Mucosa of rectum (tissue), 2 donors: ENCODE results near the gene GSTA4.

Experiments
- H3K27ac ChIP-seq, 2 donors: one replicate each; pipeline ENCODE4 v1.7.0; 2013; ENCODE audit warnings: inconsistent platforms in 2 of 2, low read depth in 2 of 2, low read length in 2 of 2
- H3K27me3 ChIP-seq, 2 donors: one replicate each; pipeline ENCODE4 v1.7.0; 2013; ENCODE audit warnings: low read length in 2 of 2; ENCODE audit not compliant: control insufficient read depth in 2 of 2, insufficient read depth in 2 of 2
- H3K36me3 ChIP-seq, 2 donors: one replicate each; pipeline ENCODE4 v1.7.0; 2013; ENCODE audit warnings: low read length in 2 of 2; ENCODE audit not compliant: control insufficient read depth in 2 of 2, insufficient read depth in 2 of 2
- H3K4me1 ChIP-seq, 2 donors: one replicate each; pipeline ENCODE4 v1.7.0; 2013; ENCODE audit warnings: low read length in 2 of 2, mild to moderate bottlenecking in 1 of 2; ENCODE audit not compliant: control insufficient read depth in 2 of 2, insufficient read depth in 2 of 2
- H3K4me3 ChIP-seq, 2 donors: one replicate each; pipeline ENCODE4 v1.7.0; 2013; ENCODE audit warnings: low read length in 2 of 2
- H3K9ac ChIP-seq, 2 donors: one replicate each; pipeline ENCODE4 v1.7.0; 2013; ENCODE audit warnings: low read length in 2 of 2, low read depth in 1 of 2, mild to moderate bottlenecking in 1 of 2
- H3K9me3 ChIP-seq, 2 donors: one replicate each; pipeline ENCODE4 v1.7.0; 2013; ENCODE audit warnings: low read length in 2 of 2; ENCODE audit not compliant: control insufficient read depth in 2 of 2
- donor health status: healthy.
- donor health status: Normal muscosa, but diverticular disease.

Gene GSTA4

DNA sequence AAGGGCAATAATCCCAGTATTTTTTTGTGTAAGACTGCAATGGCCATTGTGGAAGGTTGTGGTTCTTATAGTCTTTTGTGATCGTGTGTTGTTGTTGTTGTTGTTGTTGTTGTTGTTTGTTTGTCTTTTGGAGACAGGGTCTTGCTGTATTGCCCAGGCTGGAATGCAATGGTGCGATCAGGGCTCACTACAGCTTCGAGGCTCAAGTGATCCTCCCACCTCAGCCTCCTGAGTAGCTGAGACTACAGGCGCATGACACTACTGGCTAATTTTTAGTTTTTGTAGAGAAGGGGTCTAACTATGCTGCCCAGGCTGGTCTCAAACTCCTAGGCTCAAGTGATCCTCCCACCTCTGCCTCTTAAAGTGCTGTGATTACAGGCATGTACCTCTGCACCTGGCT is 3.5 kb upstream of the GSTA4 start:
- no peak overlapping the region for H3K4me3 ChIP-seq
- H3K9ac ChIP-seq, result no peak overlapping the region
- H3K4me1 ChIP-seq, result peaks cover 7 to 9% of the 10 kb centered on the region in 2 donors
- no peak overlapping the region for H3K27ac ChIP-seq
- H3K27me3 ChIP-seq, result no peaks in the 10 kb centered on the region
- peaks cover under 1 to 3% of the 10 kb centered on the region in 2 donors for H3K36me3 ChIP-seq
- H3K9me3 ChIP-seq, result no peaks in the 10 kb centered on the region

DNA sequence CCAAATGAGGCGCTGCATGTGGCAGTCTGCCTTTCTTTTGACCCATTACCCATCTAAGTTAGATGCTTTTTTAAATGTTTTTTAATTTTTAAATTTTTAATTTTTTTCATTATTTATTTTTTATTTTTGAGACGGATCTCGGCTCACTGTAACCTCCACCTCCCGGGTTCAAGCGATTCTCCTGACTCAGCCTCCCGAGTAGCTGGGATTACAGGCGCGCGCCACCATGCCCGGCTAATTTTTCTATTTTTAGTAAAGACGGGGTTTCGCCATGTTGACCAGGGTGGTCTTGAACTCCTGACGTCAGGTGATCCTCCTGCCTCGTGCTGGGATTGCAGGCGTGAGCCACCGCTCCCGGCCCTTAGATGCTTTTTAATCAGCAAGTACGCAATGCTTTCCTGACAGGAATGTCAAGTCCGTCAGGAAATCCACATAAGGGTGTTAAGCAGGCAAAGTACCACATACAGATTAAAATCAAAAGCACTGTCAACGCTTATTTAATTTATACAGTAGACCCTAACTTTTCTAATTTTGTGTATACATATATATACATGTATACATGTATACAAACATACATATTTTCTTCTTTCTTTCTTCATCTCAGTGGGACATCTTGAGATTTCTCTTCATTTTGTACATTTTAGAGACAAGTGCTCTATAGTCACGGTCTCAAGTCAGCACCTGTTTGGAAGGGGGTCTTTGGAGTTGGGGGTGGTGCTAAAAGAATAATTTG is 995 bp upstream of the GSTA4 start:
- H3K4me3 ChIP-seq, result peak overlapping the region; percentile 28 to 59
- H3K27ac ChIP-seq, result peak overlapping the region; percentile 89 to 94
- no peak overlapping the region for H3K9ac ChIP-seq
- H3K4me1 ChIP-seq, result peaks cover 7 to 9% of the 10 kb centered on the region in 2 donors
- H3K27me3 ChIP-seq, result no peaks in the 10 kb centered on the region
- no peaks in the 10 kb centered on the region for H3K9me3 ChIP-seq
- H3K36me3 ChIP-seq, result no peaks in the 10 kb centered on the region

DNA sequence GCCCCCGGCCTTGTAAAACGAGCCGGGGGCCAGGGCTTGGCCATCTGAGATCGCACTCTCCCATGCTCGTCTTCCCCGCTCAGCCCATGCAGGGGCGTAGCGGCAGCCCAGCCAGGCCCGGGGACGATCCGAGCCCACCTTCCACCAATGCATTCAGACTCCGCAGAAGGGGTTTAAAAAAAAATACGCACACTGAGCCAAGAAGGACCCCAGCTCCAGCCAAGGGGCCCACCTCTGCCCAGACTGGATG is 320 bp downstream of the GSTA4 start:
- Histone ChIP-seq H3K27ac (peak overlapping the region; percentile 89 to 94), H3K27me3 (no peaks in the 10 kb centered on the region), H3K9me3 (no peaks in the 10 kb centered on the region), H3K9ac (peak overlapping the region; percentile 89 to 91), H3K4me1 (peaks cover 7 to 13% of the 10 kb centered on the region in 2 donors), H3K4me3 (peak overlapping the region; percentile 93), H3K36me3 (no peaks in the 10 kb centered on the region)

DNA sequence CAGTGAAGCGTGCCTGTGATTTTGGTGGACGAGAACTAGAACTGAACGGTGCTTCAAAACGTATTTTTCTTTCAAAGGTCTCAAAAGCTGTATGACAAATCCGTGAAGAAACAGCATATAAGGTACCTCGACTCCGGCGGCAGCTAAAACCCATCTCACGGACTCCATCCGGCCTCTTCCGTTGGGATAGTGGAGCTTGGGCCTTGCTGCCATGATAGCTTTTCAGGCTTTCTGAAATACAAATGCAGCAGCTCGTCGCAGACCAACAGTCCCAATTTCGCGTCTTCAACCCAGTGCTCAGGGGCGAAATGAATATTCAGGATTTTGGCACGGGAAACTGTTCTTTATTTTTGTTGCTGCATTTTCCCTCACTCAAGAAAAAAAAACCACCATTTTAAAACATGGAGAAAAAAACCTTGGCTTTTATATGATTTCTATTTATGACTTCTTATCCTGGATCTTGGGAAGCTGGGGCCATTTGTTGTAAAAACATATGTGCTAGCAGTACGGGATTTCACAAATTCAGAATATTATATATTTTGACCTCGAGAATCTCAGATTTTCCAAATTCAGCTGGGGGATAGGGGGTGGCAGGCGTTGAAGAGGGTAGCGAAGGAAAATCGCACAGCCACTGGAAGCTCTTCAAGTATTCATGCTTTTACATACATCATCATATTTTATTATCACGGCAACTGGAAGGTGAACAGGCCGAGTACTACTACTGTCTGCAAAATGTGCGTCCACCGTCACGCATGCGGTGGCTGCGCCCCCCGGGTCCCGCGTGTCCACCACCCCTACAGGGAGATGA is 849 bp downstream of the GSTA4 start:
- H3K9me3 ChIP-seq, result no peaks in the 10 kb centered on the region
- H3K4me1 ChIP-seq, result peaks cover 7 to 13% of the 10 kb centered on the region in 2 donors
- H3K27ac ChIP-seq, result peak overlapping the region; percentile 89 to 94
- peak overlapping the region; percentile 93 for H3K4me3 ChIP-seq
- H3K9ac ChIP-seq, result peak overlapping the region; percentile 89 to 91
- no peaks in the 10 kb centered on the region for H3K36me3 ChIP-seq
- H3K27me3 ChIP-seq, result no peaks in the 10 kb centered on the region

DNA sequence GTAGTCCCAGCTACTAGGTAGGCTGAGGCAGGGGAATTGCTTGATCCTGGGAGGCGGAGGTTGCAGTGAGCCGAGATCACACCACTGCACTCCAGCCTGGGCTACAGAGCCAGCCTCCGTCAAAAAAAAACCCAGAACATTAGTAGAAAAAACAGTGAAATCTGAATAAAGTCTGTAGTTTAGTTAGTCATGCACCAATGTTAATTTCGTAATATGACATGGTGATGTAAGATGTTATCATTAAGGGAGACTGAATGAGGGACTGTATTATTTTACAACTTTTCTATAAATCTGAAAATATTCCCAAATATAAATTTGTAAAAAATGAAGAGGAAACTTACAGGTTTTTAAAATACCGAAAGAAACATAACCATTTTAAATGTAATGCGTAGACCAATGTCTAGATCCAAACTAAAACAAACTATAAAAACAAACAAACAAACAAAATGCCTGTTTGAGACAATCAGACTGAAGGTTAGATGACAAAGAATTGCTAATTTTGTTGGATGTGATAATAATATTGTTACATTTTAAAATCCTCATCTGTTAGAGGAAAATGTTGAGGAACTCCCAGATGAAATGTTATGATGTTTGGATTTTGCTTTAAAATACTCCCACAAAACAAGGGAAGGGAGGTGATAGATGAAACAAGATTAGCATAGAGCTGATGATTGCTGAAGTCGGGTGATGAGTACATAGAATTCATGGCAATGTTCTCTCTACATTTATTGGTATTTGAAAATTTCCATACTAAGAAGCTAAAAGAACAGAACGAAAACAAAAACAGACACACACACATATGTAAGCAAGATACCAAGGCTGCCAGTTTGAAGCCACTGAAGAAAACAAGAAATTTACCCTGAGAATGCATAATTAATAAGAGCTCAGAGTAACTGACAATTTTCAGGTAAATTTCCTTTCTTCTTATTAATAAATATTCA is 1.8 kb downstream of the GSTA4 start:
- H3K9me3 ChIP-seq, result no peaks in the 10 kb centered on the region
- no peaks in the 10 kb centered on the region for H3K36me3 ChIP-seq
- H3K9ac ChIP-seq, result peak overlapping the region; percentile 36 to 91
- H3K27ac ChIP-seq, result peak overlapping the region; percentile 89 to 94
- no peaks in the 10 kb centered on the region for H3K27me3 ChIP-seq
- peak overlapping the region; percentile 93 for H3K4me3 ChIP-seq
- peaks cover 7 to 13% of the 10 kb centered on the region in 2 donors for H3K4me1 ChIP-seq

DNA sequence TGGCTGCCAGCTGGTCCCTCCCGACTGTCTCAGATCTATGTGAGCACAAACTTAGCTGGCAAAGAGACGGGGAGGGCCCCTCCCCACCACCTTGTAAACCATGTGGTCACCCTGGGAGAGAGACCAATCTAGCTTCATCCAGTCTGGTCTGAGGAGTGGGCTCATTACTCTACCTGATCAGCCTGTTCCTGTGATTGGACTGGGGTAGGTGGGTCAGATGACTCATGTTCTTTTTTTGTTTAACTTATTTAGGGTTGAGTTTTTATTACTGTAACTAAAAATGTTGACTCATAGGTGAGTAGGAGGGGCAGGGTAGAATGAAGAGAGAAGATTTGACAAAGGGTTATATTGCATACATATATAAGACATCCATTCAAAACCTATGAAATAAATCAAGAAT is 4.7 kb downstream of the GSTA4 start:
- no peak overlapping the region for H3K9ac ChIP-seq
- H3K4me1 ChIP-seq, result peaks cover 0 to 7% of the 10 kb centered on the region in 2 donors
- peak overlapping the region in 1 of 2 donors; percentile 29 for H3K27ac ChIP-seq
- no peaks in the 10 kb centered on the region for H3K9me3 ChIP-seq
- no peaks in the 10 kb centered on the region for H3K36me3 ChIP-seq
- H3K27me3 ChIP-seq, result no peaks in the 10 kb centered on the region
- H3K4me3 ChIP-seq, result no peak overlapping the region

DNA sequence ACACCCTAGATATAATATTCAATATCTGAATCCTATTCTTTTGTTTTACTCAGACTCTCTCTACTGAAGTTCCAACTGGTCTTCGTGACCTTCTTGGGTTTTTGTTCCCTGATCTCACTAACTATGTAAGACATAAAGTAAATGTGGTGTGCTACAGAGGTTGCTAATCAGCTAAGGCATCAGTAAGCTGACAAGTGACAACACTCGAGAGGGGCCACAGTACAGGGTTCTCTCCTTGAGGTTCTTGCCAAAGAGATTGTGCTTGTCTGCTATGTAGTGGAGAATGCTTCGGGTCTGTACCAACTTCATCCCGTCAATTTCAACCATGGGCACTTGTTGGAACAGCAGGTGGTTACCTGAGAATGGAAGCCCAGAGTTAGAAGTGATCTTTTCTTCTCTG is 9.9 kb downstream of the GSTA4 start:
- Histone ChIP-seq H3K9me3 (no peaks in the 10 kb centered on the region), H3K27me3 (no peaks in the 10 kb centered on the region), H3K36me3 (no peaks in the 10 kb centered on the region), H3K4me1 (no peaks in the 10 kb centered on the region), H3K9ac (no peak overlapping the region), H3K4me3 (no peak overlapping the region), H3K27ac (no peak overlapping the region)

DNA sequence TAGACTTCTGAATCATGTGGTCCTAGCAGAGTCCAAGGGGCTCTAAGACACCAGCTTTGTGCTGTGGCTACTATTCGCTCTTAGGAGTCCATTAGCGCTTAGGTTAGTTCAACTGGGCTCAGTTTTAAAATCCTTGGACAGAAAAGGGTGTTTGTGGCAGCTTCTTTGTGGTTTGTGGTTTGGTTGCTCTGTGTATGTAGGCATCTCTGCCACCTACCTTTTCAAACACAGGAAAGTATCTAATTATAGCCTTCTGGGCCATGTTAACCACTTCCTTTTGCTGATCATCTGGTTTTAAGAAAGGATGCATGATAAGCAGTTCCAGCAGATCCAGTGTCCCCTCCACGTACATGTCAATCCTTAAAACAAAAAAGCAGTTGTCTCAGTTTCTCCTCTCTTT is 10.8 kb downstream of the GSTA4 start:
- no peaks in the 10 kb centered on the region for H3K27me3 ChIP-seq
- no peak overlapping the region for H3K27ac ChIP-seq
- H3K9ac ChIP-seq, result no peak overlapping the region
- no peaks in the 10 kb centered on the region for H3K4me1 ChIP-seq
- H3K9me3 ChIP-seq, result no peaks in the 10 kb centered on the region
- H3K36me3 ChIP-seq, result no peaks in the 10 kb centered on the region
- H3K4me3 ChIP-seq, result no peak overlapping the region

DNA sequence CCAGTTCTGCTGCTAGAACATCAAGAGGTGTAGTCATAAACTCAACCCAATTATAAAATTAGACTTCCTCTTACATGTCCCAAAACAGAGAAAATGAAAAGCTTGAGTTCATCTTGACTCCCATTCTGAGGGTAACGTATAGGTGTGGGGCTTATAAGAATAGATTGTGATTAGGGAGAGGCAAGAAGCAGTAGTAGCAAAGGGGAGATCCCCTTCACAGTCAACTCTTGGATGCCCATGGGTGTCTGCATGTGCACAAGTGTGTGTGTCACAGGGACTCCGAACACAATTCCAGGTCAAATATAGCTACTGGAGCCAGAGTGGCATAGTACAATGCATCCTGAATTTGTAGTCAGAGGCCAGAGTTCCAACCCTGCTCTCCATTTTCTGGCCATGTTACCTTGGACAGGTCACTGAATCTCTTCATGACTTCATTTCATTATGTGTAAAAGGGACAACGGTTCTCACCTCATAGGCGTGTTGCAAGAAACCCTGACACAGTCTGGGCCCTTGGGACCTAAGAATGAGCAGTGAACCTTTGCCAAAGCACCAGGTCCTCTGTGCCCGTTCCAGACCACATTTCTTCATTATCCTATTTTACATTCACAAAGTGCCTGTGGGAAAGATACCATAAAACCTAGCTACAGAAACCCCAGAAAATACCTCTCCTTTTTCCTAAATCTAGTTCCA is 11.8 kb downstream of the GSTA4 start:
- Histone ChIP-seq H3K27ac (no peak overlapping the region), H3K27me3 (no peaks in the 10 kb centered on the region), H3K9me3 (no peaks in the 10 kb centered on the region), H3K9ac (no peak overlapping the region), H3K36me3 (no peaks in the 10 kb centered on the region), H3K4me1 (no peaks in the 10 kb centered on the region), H3K4me3 (no peak overlapping the region)
